DND-41 (cell line): ENCODE data around the gene MCU.
"Not testable (repeated sequence)": the region's sequence is repeated elsewhere in the genome, so short reads cannot be mapped to it uniquely, and the experiment has no call there.

Experiments used
- CTCF ChIP-seq: IDR thresholded peaks from 2 replicates; pipeline ENCODE4 v1.5.1; 2012; ENCODE audit warnings: borderline replicate concordance, low read length, moderate library complexity, mild to moderate bottlenecking; ENCODE audit not compliant: poor library complexity, severe bottlenecking; ENCODE audit errors: extremely low read depth
- EZH2 ChIP-seq: IDR thresholded peaks from 3 replicates; pipeline ENCODE4 v1.6.1; 2012; ENCODE audit warnings: borderline replicate concordance, low read depth, mild to moderate bottlenecking, moderate library complexity, low read length, inconsistent platforms; ENCODE audit not compliant: severe bottlenecking

DNA sequence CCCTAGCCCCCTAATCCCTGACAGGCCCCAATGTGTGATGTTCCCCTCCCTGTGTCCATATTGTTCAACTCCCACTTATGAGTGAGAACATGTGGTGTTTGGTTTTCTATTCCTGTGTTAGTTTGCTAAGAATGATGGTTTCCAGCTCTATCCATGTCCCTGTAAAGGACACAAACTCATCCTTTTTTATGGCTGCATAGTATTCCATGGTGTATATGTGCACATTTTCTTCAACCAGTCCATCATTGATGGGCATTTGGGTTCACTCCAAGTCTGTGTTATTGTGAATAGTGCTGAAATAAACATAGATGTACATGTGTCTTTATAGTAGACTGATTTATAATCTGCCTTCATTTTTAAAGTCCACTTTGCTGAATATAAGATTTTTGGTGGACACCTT, 79.3 kb downstream of the MCU start:
- not testable (repeated sequence) for TF ChIP-seq CTCF, EZH2
